ENCODE results near the gene EIF3D.

- TF ChIP-seq MYC (CRISPR knock-in tag; IDR thresholded peaks at IDR 0.05; ENCODE audit: borderline replicate concordance) = peak; percentile 76
- peak; percentile 88 for TF ChIP-seq MXD4 (CRISPR knock-in tag; IDR thresholded peaks at IDR 0.05)
- TF ChIP-seq KLF16 (CRISPR knock-in tag; IDR thresholded peaks at IDR 0.05) = peak in 1 of 2 experiments; percentile 68; a peak in 1 of 4 replicates
- no peak for TF ChIP-seq RERE (CRISPR knock-in tag; IDR thresholded peaks at IDR 0.05; ENCODE audit: low read depth)
- TF ChIP-seq PRPF4 (IDR thresholded peaks at IDR 0.05; ENCODE audit: low read depth, low read length, poor library complexity, severe bottlenecking) = no peak
- no peak for TF ChIP-seq ZNF709 (CRISPR knock-in tag; IDR thresholded peaks at IDR 0.05)
Observed at GRCh38 chr22:36481393-36482168, 47.4 kb downstream of the EIF3D start, which contains the start of gene TXN2.
